ENCODE measurements around the gene BAIAP2L2.

Gene BAIAP2L2

DNA sequence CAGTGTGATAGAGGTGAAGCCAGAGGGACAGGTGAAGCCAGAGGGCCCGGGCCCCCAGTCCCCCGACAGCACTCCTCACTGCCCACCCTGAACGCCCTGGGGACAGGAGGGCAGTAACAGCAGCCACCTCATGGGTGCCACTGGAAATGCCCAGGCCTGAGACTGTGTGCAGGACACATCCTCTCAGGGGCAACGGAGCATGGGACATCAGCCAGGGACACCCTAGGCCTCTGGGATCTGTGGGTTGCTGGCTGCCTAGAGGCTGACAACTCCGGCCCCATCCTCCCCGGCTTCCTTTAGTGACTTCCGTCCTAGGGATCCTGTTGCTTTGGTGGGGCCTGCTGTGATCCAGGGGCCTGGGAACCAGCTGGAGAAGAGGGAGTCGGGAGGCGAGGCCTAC is 17.4 kb upstream of the BAIAP2L2 start:
- Histone ChIP-seq H3K27me3 (ENCODE audit: insufficient read depth, poor library complexity, severe bottlenecking) (no peaks in the 10 kb centered on the region), H3K27ac (replicated peaks) (no peak overlapping the region), H3K4me3 (replicated peaks; ENCODE audit: insufficient read depth, low read length) (no peak overlapping the region)
- TF ChIP-seq SPI1 (IDR thresholded peaks at IDR 0.05; ENCODE audit: borderline replicate concordance, low read depth) (no peak), POLR2AphosphoS5 (IDR thresholded peaks at IDR 0.05; ENCODE audit: low read depth) (no peak), GABPA (IDR thresholded peaks at IDR 0.05; ENCODE audit: low read depth) (no peak)
- TF ChIP-seq, protein P1, sequence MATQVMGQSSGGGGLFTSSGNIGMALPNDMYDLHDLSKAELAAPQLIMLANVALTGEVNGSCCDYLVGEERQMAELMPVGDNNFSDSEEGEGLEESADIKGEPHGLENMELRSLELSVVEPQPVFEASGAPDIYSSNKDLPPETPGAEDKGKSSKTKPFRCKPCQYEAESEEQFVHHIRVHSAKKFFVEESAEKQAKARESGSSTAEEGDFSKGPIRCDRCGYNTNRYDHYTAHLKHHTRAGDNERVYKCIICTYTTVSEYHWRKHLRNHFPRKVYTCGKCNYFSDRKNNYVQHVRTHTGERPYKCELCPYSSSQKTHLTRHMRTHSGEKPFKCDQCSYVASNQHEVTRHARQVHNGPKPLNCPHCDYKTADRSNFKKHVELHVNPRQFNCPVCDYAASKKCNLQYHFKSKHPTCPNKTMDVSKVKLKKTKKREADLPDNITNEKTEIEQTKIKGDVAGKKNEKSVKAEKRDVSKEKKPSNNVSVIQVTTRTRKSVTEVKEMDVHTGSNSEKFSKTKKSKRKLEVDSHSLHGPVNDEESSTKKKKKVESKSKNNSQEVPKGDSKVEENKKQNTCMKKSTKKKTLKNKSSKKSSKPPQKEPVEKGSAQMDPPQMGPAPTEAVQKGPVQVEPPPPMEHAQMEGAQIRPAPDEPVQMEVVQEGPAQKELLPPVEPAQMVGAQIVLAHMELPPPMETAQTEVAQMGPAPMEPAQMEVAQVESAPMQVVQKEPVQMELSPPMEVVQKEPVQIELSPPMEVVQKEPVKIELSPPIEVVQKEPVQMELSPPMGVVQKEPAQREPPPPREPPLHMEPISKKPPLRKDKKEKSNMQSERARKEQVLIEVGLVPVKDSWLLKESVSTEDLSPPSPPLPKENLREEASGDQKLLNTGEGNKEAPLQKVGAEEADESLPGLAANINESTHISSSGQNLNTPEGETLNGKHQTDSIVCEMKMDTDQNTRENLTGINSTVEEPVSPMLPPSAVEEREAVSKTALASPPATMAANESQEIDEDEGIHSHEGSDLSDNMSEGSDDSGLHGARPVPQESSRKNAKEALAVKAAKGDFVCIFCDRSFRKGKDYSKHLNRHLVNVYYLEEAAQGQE (IDR thresholded peaks at IDR 0.05; ENCODE audit: insufficient replicate concordance, low read depth), result no peak
- TF ChIP-seq, protein P2, sequence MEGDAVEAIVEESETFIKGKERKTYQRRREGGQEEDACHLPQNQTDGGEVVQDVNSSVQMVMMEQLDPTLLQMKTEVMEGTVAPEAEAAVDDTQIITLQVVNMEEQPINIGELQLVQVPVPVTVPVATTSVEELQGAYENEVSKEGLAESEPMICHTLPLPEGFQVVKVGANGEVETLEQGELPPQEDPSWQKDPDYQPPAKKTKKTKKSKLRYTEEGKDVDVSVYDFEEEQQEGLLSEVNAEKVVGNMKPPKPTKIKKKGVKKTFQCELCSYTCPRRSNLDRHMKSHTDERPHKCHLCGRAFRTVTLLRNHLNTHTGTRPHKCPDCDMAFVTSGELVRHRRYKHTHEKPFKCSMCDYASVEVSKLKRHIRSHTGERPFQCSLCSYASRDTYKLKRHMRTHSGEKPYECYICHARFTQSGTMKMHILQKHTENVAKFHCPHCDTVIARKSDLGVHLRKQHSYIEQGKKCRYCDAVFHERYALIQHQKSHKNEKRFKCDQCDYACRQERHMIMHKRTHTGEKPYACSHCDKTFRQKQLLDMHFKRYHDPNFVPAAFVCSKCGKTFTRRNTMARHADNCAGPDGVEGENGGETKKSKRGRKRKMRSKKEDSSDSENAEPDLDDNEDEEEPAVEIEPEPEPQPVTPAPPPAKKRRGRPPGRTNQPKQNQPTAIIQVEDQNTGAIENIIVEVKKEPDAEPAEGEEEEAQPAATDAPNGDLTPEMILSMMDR (IDR thresholded peaks at IDR 0.05; ENCODE audit: insufficient read depth, low read length), result no peak
- no peak for DNase-seq (ENCODE audit: low read depth in 1 of 2, low spot score in 1 of 2)

DNA sequence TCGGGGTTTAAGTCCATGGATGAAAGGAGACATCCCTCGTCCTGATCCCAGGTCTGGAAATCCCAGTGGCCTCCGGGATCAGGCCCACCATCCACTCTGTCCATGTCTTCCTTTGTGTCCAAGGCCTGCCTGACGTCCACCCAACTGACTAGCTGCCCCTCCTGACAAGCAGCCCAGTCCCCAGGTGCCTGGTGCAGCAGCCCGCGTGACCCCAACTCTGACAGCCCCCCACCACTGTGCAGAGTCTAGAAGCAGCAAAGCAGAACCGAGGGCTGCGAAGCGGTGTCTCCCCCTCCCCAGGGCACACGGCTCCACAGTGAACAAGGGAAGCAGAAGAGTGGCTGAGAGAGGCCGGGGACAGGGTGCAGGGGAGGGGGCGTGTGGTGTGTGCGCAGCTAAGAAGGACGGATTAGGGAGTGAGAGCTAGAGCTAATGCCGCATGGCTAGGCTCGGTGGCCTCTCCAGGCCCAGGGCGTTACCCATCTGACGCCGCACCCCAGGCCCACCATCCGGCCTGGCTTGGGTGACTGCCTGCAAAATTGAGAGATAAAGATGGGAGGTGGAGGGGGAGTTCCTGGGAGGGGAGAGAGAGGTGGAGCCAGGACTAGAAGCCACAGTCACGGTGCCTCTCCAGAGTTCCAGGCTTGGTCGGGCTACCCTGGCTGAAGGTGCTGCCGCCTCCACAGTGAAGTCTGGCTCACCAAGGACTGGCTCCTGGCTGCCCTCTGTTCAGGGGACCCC is 16.6 kb upstream of the BAIAP2L2 start:
- no peak for TF ChIP-seq GABPA (IDR thresholded peaks at IDR 0.05; ENCODE audit: low read depth)
- TF ChIP-seq, protein P1 (IDR thresholded peaks at IDR 0.05; ENCODE audit: insufficient replicate concordance, low read depth), result no peak
- no peak for TF ChIP-seq POLR2AphosphoS5 (IDR thresholded peaks at IDR 0.05; ENCODE audit: low read depth)
- TF ChIP-seq, protein P2 (IDR thresholded peaks at IDR 0.05; ENCODE audit: insufficient read depth, low read length), result no peak
- TF ChIP-seq SPI1 (IDR thresholded peaks at IDR 0.05; ENCODE audit: borderline replicate concordance, low read depth), result no peak
- H3K27me3 ChIP-seq (ENCODE audit: insufficient read depth, poor library complexity, severe bottlenecking), result no peaks in the 10 kb centered on the region
- no peak overlapping the region for H3K27ac ChIP-seq (replicated peaks)
- DNase-seq (ENCODE audit: low read depth in 1 of 2, low spot score in 1 of 2), result no peak
- no peak overlapping the region for H3K4me3 ChIP-seq (replicated peaks; ENCODE audit: insufficient read depth, low read length)

DNA sequence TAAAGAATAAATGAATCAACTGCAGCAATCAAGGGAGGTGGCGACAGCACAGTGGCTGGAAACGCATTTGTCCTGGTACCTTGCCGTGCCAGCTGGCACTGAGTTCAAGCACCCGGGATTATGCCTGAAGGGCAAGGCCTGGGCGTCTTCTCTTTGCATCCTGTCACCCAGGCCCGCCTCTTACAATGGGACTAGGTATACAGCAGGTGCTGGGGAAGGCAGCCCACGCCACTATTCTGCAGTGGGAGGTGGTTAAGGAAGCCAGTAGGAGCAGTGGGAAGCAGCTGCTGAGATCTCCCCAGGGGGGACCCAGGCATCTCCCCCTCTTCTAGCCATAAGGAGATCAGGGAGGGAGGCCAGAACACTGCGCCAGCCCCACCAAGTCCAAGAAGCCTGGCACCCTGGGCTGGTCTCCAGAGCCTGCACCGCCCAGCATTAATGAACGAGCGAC is 15.3 kb upstream of the BAIAP2L2 start:
- no peak for DNase-seq (ENCODE audit: low read depth in 1 of 2, low spot score in 1 of 2)
- no peak overlapping the region for H3K4me3 ChIP-seq (replicated peaks; ENCODE audit: insufficient read depth, low read length)
- no peak for TF ChIP-seq GABPA (IDR thresholded peaks at IDR 0.05; ENCODE audit: low read depth)
- TF ChIP-seq, protein P2 (IDR thresholded peaks at IDR 0.05; ENCODE audit: insufficient read depth, low read length), result no peak
- TF ChIP-seq, protein P1 (IDR thresholded peaks at IDR 0.05; ENCODE audit: insufficient replicate concordance, low read depth), result no peak
- no peak for TF ChIP-seq POLR2AphosphoS5 (IDR thresholded peaks at IDR 0.05; ENCODE audit: low read depth)
- TF ChIP-seq SPI1 (IDR thresholded peaks at IDR 0.05; ENCODE audit: borderline replicate concordance, low read depth), result no peak
- no peak overlapping the region for H3K27ac ChIP-seq (replicated peaks)
- H3K27me3 ChIP-seq (ENCODE audit: insufficient read depth, poor library complexity, severe bottlenecking), result no peaks in the 10 kb centered on the region

Measured in HL-60 (cell line).